NOMO-1 (cell line): ENCODE results near the gene ING4.

Experiments
- DNase-seq, 2 experiments: peaks; one replicate each; lab custom pipeline; 2025; ENCODE audit not compliant: unreplicated experiment in 2 of 2; lab: John Stamatoyannopoulos, UW

Gene ING4

DNA sequence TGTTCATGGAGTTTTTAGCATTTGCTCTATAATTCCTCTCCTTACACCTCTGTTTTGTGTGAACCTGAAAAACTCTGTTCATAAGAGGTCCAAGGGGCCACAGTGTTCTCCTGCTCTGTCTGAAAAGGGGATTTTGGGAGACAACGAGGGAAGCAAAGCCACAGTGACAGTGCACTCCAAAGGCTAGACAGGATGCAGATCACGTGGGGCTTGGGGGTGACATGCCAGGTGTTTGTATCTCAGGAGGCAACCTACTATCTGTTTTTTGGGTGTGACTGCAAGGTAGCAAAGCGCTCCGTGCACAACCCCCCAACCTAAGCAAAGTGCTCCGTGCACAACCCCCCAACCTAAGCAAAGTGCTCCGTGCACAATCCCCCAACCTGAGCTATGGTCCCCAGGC lies 50.7 kb downstream of the ING4 start:
- DNase-seq: no peak

DNA sequence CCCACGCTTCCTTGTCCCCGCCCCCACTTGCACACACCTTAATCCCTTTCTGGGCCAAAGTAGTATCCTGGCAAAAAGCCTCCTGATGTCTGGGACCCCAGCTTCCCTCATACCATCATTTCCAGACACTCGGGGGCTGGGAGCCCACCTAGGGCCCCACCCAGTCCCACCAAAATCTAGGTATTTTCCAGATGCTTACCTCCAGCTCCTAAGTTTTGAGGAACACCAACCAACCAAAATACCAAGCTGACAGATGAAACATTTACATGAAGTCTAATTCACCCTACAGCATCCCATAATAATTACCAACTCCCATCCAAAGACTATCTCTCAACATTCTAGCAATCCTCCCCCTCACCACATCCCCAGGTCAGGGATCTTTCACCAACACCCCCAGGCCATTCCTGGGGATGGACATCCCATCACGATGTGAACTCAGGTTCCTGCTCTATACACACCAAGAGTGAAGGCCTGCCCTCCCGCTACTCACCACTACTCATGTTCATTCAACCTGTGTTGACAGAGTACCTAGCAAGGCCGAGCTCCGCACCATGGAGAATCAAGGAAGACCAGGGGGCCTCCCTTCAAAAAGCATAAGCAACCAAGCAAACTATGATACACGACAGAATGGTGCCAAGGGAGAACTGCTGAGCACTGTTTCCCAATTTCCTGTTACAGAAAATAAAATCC lies 54.2 kb downstream of the ING4 start:
- no peak for DNase-seq

DNA sequence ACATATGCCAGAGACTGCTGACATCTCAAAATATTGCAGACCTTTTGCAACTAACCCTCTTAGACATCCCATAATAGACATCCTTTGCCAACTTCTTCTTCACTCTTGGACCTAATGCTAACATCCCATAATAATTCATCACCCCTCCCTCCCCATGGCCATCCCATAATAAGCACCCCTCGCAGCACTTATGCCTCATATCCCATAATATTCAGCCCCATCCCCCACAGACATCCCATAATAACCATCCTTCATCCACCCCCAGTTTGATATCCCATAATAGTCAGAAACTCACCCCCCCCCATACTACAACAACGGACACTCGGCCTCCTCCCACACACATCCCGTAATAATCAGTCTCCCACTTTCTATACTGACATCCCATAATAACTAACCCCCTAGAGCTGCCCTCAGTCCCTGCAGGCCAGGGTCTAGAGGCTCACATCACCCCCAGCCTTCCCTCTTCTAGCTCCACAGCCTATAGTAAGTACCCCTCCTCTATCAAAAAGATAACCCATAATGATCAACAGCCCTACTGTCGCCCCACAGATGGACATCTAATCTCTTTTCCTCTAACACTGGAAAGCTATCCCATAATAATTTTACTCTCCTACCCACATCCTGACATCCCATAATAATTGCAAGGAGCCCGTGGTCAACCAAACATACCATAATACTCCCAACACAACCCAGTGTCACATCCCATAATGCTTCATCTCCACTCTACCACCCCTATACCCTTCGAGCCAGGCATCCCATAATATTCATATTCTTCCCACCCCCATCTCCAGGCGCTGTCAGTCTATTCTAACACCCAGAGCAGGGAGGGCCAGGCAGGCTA lies 54.9 kb downstream of the ING4 start:
- peak; percentile 53 for DNase-seq

DNA sequence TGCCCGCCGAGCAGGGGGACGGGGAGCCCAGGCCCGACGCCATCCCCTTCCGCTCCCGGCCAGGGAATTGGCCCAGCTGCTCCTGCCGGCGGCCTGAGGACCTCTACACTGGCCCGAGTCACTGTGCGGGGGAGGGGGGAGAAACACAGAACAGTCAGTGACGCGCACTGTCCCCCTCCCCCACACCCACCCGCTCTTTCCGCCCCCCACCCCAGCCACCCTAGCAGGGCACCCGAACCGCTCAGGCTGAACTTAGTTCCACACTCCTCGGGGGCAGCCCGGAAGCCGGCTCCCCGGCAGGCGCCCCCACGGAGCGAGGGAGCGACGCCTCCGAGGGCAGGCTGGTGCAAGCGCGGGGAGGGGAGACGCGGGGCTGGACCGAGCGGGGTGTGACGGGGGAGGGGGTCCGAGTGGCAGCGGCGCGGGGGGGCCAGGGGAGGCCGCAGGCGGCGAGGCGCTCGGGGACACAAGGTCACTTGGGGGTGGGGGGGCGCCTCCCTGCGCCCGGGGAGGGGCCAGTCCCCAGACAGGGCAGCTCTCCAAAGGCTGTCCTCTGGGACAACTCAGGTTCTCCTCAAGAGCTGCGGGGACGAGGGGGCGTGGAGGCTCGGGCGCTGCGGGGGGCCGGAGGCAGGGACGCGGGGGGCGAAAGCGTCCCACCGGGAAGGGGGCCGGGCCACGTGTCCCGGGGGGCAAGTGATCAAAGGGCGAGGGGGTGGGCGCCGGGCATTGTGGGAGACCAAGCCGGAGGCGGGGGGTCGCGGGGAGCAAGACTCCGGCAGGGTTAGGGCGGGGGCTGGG lies 56.4 kb downstream of the ING4 start:
- peak in 1 of 2 experiments; percentile 11 for DNase-seq

DNA sequence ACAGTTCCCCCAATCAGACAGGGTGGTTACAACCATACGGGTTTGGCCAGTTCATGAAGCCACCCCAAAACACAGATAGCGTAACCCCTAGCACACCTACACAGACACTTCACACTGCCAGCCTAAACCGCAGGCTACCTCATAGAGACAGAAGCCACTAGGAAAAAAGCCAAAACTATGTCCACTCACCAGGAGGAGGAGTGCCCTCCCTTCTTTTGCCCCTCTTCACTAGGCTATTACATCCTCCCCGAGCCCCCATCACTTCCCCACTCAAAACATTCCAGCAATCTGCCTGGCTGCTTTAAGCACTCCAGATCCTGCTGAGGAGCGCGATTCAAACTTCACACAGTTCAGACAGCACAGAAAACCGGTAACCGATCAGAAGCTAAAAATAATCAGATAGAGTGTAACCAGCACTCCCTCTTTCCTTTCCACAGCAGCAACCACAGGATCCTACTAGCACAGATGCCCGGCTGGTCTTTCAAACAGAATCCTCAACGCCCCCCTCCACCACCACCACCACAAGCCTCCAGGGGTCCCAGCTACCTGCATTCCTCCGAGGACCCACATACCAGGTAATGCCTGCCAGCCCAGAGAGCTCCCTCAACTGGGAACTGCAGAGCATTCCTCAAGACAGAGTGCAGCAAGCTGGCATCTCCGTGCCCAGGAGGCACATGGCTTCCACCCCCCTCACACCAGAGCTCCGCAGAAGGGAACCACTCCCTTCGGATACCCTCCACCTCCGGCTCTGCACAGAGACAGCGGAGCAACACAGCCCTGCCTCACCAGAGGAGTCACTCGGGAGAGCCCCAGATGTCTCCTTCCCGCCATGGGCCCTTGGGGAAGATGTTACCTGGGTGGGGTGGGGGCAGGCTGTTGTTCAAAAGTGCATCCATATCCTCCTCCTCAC lies 57.2 kb downstream of the ING4 start:
- no peak for DNase-seq

DNA sequence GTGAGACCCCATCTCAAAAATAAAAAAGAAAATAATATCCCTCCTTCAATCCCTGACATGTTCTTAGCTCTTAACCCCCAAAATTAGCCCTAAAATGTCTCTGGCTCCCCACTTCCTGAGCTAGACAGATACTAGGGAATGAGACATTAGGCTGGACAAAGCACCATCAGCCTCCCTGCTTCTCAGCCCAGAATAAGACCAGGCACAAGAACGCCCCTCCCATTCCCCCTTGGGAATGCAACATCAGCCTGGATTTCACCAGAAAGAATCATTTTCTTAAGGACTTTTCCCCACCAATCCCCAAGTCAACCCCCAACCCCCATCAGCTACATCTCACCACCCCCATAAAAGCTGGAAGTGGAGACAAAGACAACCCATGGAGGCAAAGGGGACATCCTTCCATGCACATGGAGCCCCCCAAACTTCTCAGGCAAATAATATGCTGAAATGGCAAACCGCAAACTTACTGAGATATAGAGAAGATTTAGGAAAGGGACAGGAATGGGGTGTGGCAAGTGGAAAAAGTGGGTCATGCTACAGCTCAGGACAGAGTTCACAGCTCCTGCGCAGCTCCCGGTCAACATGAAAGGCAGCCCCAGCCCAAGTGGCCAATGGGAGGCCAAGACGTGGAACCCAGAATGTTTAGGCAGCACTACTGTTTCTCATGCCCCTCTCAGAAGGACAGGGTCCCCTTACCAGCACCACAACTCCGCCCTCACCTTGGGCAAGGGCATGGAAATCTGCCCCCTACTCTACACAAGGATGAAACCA lies 58.5 kb downstream of the ING4 start:
- DNase-seq: no peak

DNA sequence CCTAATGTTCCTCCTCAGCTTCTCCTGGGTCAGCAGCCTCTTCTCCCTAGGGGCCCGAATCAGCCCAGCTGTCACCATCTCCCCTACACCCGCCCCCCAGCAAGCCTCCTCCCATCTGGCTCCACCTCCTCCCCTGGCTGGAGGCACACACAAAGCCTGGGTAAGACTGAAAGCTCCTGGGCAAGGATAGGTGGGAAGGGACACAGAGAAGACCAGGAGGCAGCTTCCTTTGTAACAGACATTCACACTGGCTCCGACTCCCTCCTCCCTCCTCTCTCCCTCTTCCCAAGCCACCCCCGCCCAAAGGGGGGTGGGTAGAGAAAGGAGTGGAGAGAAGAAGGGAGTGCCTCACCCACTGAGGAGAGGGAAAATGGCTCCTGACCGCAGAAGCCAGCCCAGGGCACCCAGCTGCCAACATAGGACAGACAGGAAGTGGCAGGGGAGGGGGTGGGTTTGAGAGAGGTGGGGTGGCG lies 59.8 kb downstream of the ING4 start:
- no peak for DNase-seq

DNA sequence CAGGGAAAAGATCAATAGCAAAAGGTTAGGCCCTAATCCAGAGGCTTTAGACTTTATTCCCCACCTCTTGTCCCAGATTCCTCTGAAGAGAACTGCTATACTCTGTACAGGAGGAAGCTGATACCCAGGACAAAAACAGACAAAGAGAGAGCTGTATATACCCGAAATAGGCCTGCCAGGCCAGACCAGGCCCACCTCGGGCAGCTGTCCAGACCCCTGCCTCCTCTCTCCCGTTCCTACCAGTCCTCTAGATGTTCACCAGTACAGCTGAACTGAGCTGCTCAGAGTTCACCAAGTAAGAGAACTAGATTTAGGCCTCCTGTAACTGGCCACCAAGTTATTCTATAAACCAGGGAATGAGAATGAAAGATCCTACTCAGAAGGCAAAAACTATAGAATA lies 60.4 kb downstream of the ING4 start:
- DNase-seq: no peak
